Inflammatory macrophage treated with lipopolysaccharide for 1 hour (primary cell): ENCODE measurements around the gene MXRA7.
"Not testable (repeated sequence)": the region's sequence is repeated elsewhere in the genome, so short reads cannot be mapped to it uniquely, and the experiment has no call there.

Experiments
- DNase-seq, 2 donors: peaks; one replicate each; pipeline ENCODE4 v3.0.0-alpha.2; 2020 to 2022

The MXRA7 gene

GRCh38 chr17:76642994-76643393 is 67.8 kb downstream of the MXRA7 start:
- DNase-seq = no peak

- DNase-seq = no peak
Observed at GRCh38 chr17:76642032-76642561, 68.7 kb downstream of the MXRA7 start.

DNA sequence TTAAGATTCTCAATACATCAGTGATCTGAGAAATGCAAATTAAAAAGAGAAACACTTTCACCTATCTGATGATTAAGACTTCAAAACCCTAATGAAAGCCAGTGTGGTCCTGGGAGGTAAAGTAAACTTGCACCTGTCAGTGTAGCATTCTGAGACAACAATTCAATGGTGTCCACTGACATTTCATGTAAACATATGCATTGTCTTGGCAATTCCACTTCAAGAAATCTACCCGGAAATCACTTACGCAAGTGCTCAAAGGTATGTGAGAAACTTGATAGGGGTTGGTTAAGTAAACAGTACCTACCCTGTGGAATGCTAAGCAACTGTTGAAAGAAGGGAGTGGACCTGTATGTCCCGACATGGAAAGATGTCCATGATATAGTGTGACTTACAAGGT is 69.3 kb downstream of the MXRA7 start:
- no peak for DNase-seq

- no peak for DNase-seq
Observed at GRCh38 chr17:76640550-76641380, 70.0 kb downstream of the MXRA7 start.

DNA sequence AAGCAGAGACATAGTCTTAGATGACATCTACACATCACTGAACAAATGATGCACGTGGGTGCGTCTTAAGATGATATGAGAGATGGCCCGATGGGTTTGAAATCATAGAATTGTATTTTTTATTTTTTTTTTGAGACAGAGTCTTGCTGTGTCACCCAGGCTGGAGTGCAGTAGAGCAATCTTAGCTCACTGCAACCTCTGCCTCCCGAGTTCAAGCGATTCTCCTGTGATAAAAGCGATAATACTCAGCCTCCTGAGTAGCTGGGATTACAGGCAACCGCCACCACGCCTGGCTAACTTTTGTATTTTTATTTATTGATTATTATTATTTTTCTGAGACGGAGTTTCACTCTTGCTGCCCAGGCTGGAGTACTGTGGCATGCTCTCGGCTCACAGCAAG is 72.5 kb downstream of the MXRA7 start:
- no peak for DNase-seq

DNA sequence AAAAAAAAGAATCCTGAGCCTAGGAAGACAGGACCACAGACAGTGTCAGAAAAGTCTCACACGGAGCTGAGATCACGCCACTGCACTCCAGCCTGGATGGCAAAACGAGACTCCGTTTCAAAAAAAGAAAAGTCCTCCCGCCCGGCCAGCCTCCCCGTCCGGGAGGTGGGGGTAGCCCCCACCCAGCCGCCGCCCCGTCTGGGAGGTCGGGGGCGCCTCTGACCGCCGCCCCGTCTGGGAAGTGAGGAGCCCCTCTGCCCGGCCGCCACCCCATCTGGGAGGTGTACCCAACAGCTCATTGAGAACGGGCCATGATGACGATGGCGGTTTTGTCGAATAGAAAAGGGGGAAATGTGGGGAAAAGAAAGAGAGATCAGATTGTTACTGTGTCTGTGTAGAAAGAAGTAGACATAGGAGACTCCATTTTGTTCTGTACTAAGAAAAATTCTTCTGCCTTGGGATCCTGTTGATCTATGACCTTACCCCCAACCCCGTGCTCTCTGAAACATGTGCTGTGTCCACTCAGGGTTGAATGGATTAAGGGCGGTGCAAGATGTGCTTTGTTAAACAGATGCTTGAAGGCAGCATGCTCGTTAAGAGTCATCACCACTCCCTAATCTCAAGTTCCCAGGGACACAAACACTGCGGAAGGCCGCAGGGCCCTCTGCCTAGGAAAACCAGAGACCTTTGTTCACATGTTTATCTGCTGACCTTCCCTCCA is 74.1 kb downstream of the MXRA7 start:
- not testable (repeated sequence) for DNase-seq

GRCh38 chr17:76635659-76636360 is 75.0 kb downstream of the MXRA7 start:
- DNase-seq = no peak

GRCh38 chr17:76635039-76635438 is 75.7 kb downstream of the MXRA7 start:
- DNase-seq = no peak

DNA sequence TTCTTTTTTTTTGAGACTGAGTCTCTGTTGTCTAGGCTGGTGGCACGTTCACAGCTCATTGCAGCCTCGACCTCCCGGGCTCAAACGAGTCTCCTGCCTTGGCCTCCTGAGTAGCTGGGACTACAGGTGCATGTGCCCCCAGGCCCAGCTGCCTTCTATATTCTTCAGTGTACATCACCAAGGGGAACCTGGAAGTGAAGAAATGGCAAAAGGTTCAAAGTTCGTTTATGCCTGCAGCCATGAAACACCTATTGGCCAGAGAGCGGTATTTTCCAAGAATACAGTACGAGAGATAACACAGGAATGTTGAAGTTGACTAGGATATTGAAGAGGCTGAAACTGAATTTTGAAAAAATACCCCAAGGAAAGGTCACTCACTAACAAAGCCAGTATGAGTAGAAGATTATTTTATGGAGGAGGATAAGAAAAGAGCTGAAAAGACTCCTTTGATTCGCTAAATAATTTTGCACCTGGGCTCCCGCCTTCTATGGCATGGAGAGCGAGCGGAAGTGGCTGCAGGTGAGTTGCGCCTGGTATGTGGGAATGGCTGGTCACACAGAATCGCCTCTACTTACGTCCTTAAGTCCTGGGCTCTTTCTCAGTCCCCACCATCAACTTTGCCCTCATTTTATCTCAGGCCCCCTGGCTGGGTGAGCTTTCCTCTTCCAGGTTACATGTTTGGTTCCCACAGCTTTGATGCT is 77.0 kb downstream of the MXRA7 start:
- DNase-seq = no peak

DNA sequence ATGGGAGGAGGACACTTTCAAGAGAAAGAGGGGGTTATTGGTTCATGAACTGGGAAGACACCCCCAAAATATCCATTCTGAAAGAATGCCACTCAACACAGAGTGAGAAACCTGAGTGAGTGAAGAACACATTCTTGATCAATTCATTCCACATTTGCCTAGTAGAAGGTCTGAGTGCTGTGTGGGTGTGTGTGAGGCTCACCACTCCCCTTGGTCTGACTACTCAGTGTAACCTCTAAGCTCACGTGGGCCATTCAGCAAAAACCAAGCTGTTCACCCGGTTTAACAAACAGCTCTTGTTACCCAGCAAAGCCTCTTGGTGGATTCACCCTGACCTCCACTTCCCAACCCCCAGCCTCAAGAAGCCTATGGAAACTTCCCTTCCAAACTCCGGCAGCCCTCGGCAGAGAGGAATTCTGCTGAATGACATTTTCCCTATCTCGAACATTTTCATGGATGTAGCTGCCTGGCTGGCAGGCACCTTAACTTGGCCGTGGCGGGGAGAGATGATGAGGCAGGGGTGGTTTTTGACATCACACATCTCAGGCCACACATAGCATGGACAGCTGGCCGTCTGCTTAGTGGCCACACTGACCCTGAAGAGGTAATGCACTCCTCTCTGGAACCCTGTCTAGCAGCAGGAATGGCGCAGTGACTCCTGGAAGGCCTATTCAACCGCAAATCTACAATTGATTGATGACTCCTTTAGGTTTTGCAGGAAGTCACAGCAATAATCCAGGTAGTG is 78.8 kb downstream of the MXRA7 start:
- no peak for DNase-seq

DNA sequence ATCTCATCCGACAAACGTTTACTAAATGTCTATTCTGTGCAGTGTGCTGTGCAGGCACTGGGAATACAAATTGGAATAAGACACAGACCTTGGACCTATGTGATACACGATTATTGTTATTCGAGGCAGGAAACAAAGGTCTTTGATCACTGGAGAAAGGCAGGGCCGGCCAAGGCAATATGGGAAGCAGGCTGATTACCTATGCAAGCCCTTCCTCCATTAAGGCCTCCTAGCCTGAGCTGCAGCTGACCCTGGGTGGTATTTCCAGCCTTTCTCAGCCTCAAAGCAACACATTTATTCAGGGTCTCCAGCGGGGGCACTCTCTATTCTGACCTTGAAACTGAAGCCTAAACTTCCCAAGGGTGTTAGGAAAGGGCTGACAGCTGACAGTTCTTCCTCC is 80.6 kb downstream of the MXRA7 start:
- DNase-seq = no peak
